H1 (cell line): Measurements from ENCODE around the gene SPAM1.

Experiments
- CEBPB ChIP-seq: IDR thresholded peaks from 2 replicates; pipeline ENCODE4 v1.6.1; 2012; ENCODE audit warnings: low read depth, low read length
- CHD1 ChIP-seq: IDR thresholded peaks from 2 replicates; pipeline ENCODE4 v1.6.1; 2012; ENCODE audit warnings: low read depth, low read length, improper control_type of control experiment
- FOSL1 ChIP-seq: IDR thresholded peaks from 2 replicates; pipeline ENCODE4 v1.6.1; 2011; ENCODE audit warnings: mild to moderate bottlenecking, low read depth, low read length, moderate library complexity; ENCODE audit not compliant: insufficient read depth
- MAFK ChIP-seq: IDR thresholded peaks from 2 replicates; pipeline ENCODE4 v1.6.1; 2012; ENCODE audit warnings: low read depth, mild to moderate bottlenecking, improper control_type of control experiment, low read length
- POLR2A ChIP-seq, 2 experiments: IDR thresholded peaks; 1 replicate in 1 of 2; 2 replicates in 1 of 2; pipeline ENCODE4 v1.6.1; 2011; ENCODE audit warnings: low read depth in 2 of 2, low read length in 2 of 2, mild to moderate bottlenecking in 2 of 2; ENCODE audit errors: control extremely low read depth in 1 of 2
- TF ChIP-seq, protein P1 (sequence below), 3 experiments: IDR thresholded peaks; 1 replicate in 2 of 3; 2 replicates in 1 of 3; pipeline versions ENCODE4 v1.5.1 to v1.6.1; 2011; ENCODE audit warnings: low read length in 3 of 3, mild to moderate bottlenecking in 3 of 3, inconsistent platforms in 2 of 3, low read depth in 1 of 3, moderate library complexity in 1 of 3; ENCODE audit not compliant: insufficient read depth in 1 of 3; ENCODE audit errors: control extremely low read depth in 1 of 3
- TF ChIP-seq, protein P2 (sequence below): IDR thresholded peaks from 2 replicates; pipeline ENCODE4 v1.6.1; 2012; ENCODE audit warnings: inconsistent platforms
- TF ChIP-seq, protein P3 (sequence below): IDR thresholded peaks from 2 replicates; pipeline ENCODE4 v1.6.1; 2011; ENCODE audit warnings: low read length, improper control_type of control experiment

DNA sequence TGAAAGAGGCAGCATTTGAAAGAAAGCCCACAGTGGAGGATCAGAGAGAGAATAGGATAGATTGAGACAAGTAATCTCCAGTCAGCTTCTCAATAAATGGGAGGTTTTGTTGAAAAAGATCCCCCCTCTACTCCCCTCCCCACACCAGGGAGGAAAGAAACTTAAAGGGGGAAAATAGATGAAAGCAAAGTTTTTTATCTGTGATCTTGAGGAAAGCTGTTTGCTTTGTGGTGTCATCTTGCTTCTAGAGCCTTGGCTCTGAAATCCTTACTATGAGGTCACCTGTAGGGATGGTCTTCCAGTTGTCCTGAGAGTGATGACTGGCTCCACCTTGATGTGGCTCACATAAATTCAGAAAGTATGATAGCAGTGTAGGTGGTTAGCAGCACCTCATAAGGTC is at the start of gene SPAM1:
- TF ChIP-seq, protein P1, sequence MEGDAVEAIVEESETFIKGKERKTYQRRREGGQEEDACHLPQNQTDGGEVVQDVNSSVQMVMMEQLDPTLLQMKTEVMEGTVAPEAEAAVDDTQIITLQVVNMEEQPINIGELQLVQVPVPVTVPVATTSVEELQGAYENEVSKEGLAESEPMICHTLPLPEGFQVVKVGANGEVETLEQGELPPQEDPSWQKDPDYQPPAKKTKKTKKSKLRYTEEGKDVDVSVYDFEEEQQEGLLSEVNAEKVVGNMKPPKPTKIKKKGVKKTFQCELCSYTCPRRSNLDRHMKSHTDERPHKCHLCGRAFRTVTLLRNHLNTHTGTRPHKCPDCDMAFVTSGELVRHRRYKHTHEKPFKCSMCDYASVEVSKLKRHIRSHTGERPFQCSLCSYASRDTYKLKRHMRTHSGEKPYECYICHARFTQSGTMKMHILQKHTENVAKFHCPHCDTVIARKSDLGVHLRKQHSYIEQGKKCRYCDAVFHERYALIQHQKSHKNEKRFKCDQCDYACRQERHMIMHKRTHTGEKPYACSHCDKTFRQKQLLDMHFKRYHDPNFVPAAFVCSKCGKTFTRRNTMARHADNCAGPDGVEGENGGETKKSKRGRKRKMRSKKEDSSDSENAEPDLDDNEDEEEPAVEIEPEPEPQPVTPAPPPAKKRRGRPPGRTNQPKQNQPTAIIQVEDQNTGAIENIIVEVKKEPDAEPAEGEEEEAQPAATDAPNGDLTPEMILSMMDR (IDR thresholded peaks at IDR 0.05; ENCODE audit: control extremely low read depth in 1 of 3, insufficient read depth in 1 of 3, low read depth in 1 of 3, low read length in 3 of 3), result no peak
- TF ChIP-seq POLR2A (IDR thresholded peaks at IDR 0.05; ENCODE audit: control extremely low read depth in 1 of 2, low read depth in 2 of 2, low read length in 2 of 2) (no peak), MAFK (no peak), FOSL1 (no peak), CEBPB (no peak), CHD1 (no peak)
- TF ChIP-seq, protein P2, sequence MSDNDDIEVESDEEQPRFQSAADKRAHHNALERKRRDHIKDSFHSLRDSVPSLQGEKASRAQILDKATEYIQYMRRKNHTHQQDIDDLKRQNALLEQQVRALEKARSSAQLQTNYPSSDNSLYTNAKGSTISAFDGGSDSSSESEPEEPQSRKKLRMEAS, result no peak
- TF ChIP-seq, protein P3, sequence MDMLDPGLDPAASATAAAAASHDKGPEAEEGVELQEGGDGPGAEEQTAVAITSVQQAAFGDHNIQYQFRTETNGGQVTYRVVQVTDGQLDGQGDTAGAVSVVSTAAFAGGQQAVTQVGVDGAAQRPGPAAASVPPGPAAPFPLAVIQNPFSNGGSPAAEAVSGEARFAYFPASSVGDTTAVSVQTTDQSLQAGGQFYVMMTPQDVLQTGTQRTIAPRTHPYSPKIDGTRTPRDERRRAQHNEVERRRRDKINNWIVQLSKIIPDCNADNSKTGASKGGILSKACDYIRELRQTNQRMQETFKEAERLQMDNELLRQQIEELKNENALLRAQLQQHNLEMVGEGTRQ, result no peak
